B cell (primary cell): Measurements from ENCODE around the gene PGLYRP2. TPM values are rescaled to one million over a fixed set of nuclear protein-coding genes. Genes with fewer than 3 reads are reported as not detected.
A peak's percentile ranks its signal among the peaks of the same experiment; 100 is the strongest.

Experiments used
- ATAC-seq: fragments of 200-7000 bp; cut with Tn5 transposase; one replicate; pipeline ENCODE4 v1.10.0; 2021; ENCODE audit warnings: low read depth, mild to moderate bottlenecking, moderate number of reproducible peaks, moderate library complexity
- CTCF ChIA-PET: fragments of 350-600 bp; sonication (Branson Sonifier 250); formaldehyde crosslinking; loops from one replicate; lab custom pipeline; 2021; ENCODE audit warnings: antibody characterized with exemption, inconsistent platforms; lab: Charles Lee
- POLR2A ChIA-PET: fragments of 350-600 bp; sonication (Branson Sonifier 250); formaldehyde crosslinking; loops from one replicate; lab custom pipeline; 2021; ENCODE audit warnings: antibody characterized with exemption; lab: Charles Lee
- DNase-seq: peaks from one replicate; pipeline ENCODE4 v3.0.0; 2013
- H2AFZ ChIP-seq: 2 replicates; pipeline ENCODE4 v1.6.1; 2012; ENCODE audit warnings: mild to moderate bottlenecking, low read depth, low read length; ENCODE audit not compliant: insufficient read depth, poor library complexity, severe bottlenecking
- H3K27ac ChIP-seq, 2 donors: 1 replicate in 1 of 2; 2 replicates in 1 of 2; pipeline ENCODE4 v1.5.1; 2012 to 2013; ENCODE audit warnings: low read length in 2 of 2, mild to moderate bottlenecking in 2 of 2, moderate library complexity in 1 of 2
- H3K27me3 ChIP-seq, 4 experiments: fragments of 200-600 bp in 1 of 4; sonication (generic) in 1 of 4; replicated peaks in 1 of 4; 1 replicate in 2 of 4; 2 replicates in 2 of 4; pipeline versions ENCODE4 v1.6.1 to v1.7.0; 2013 to 2016; ENCODE audit warnings: low read length in 3 of 4, mild to moderate bottlenecking in 2 of 4, mixed read lengths in 1 of 4, moderate library complexity in 1 of 4; ENCODE audit not compliant: insufficient read depth in 4 of 4, control insufficient read depth in 3 of 4; ENCODE audit errors: control extremely low read depth in 1 of 4
- H3K36me3 ChIP-seq, 2 experiments: replicated peaks in 1 of 2; 1 replicate in 1 of 2; 2 replicates in 1 of 2; pipeline versions ENCODE4 v1.6.1 to v1.7.1; 2013; ENCODE audit warnings: low read length in 1 of 2; ENCODE audit not compliant: insufficient read depth in 2 of 2, control insufficient read depth in 1 of 2; ENCODE audit errors: control extremely low read depth in 1 of 2, extremely low read depth in 1 of 2
- H3K4me1 ChIP-seq, 2 donors: fragments of 200-600 bp in 1 of 2; sonication (generic) in 1 of 2; 1 replicate in 1 of 2; 2 replicates in 1 of 2; pipeline versions ENCODE4 v1.5.1 to v1.6.1; 2013 to 2017; ENCODE audit warnings: low read length in 2 of 2; ENCODE audit not compliant: control insufficient read depth in 2 of 2, insufficient read depth in 2 of 2
- H3K4me2 ChIP-seq: replicated peaks from 2 replicates; pipeline ENCODE3; 2012; ENCODE audit warnings: mild to moderate bottlenecking, low read depth, low read length; ENCODE audit not compliant: poor library complexity, severe bottlenecking
- H3K4me3 ChIP-seq, 5 experiments: fragments of 200-600 bp in 1 of 5; sonication (generic) in 1 of 5; 1 replicate in 3 of 5; 2 replicates in 2 of 5; pipeline versions ENCODE4 v1.5.1 to v1.7.0; 2011 to 2016; ENCODE audit warnings: low read length in 4 of 5, mild to moderate bottlenecking in 4 of 5, low read depth in 2 of 5, control low read depth in 1 of 5, moderate library complexity in 1 of 5; ENCODE audit not compliant: insufficient read depth in 1 of 5; ENCODE audit errors: control extremely low read depth in 1 of 5, extremely low read depth in 1 of 5
- H3K79me2 ChIP-seq: fragments of 200-600 bp; sonication (generic); one replicate; pipeline ENCODE4 v1.6.0; 2016; ENCODE audit warnings: low read length; ENCODE audit not compliant: control insufficient read depth, insufficient read depth
- H3K9ac ChIP-seq: fragments of 200-600 bp; sonication (generic); 2 replicates; pipeline ENCODE4 v1.6.1; 2017; ENCODE audit warnings: mild to moderate bottlenecking, low read length, moderate library complexity
- H3K9me3 ChIP-seq, 3 donors: one replicate each; pipeline versions ENCODE4 v1.6.1 to v1.7.1; 2013; ENCODE audit warnings: low read length in 2 of 3; ENCODE audit not compliant: control insufficient read depth in 2 of 3, insufficient read depth in 1 of 3; ENCODE audit errors: control extremely low read depth in 1 of 3
- H4K20me1 ChIP-seq: 2 replicates; pipeline ENCODE4 v1.6.0; 2012; ENCODE audit warnings: mild to moderate bottlenecking, low read length; ENCODE audit not compliant: insufficient read depth, control insufficient read depth, poor library complexity, severe bottlenecking
- H3K27ac Mint-ChIP-seq: one replicate; pipeline ENCODE4 v1.8.0; 2021; ENCODE audit warnings: mixed read lengths
- H3K27me3 Mint-ChIP-seq: one replicate; pipeline ENCODE4 v1.8.0; 2021; ENCODE audit warnings: mixed read lengths
- H3K4me1 Mint-ChIP-seq: one replicate; pipeline ENCODE4 v1.8.0; 2021; ENCODE audit warnings: mixed read lengths
- H3K4me3 Mint-ChIP-seq: one replicate; pipeline ENCODE4 v1.8.0; 2021; ENCODE audit warnings: mixed read lengths
- H3K9me3 Mint-ChIP-seq: one replicate; pipeline ENCODE4 v1.8.0; 2022; ENCODE audit warnings: mixed read lengths; ENCODE audit not compliant: insufficient read depth
- CTCF ChIP-seq: fragments of 200-600 bp; IDR thresholded peaks from one replicate; pipeline ENCODE4 v1.8.0; 2022; ENCODE audit warnings: antibody characterized with exemption, mild to moderate bottlenecking
- EZH2 ChIP-seq: IDR thresholded peaks from 2 replicates; pipeline ENCODE4 v1.6.1; 2012; ENCODE audit warnings: borderline replicate concordance, low read depth, mild to moderate bottlenecking, moderate library complexity, low read length; ENCODE audit not compliant: insufficient read depth, poor library complexity, severe bottlenecking
- WGBS: methylation state at CpG from one replicate; pipeline ENCODE4 v1.1.5; 2013; ENCODE audit warnings: missing lambda C conversion rate; ENCODE audit not compliant: insufficient coverage; 5-methylcytosine and 5-hydroxymethylcytosine counted together
- intact Hi-C: fragments of 100-400 bp; cut with micrococcal nuclease; formaldehyde crosslinking; loops from one replicate; pipeline ENCODE4 v1.10.0; 2022
- polyA plus RNA-seq: library from polyadenylated mRNA; depleted of rRNA; stranded (reverse); fragments of >200 nt; gene quantifications from 2 replicates; pipeline ENCODE4 v1.2.3, GENCODE V29; 2012
- total RNA-seq, 2 donors: library from RNA; stranded (reverse); fragments of 120-200 nt in 1 of 2; gene quantifications; 1 replicate in 1 of 2; 2 replicates in 1 of 2; pipeline versions ENCODE4 v1.2.3 to v1.2.4, GENCODE V29; 2013 to 2022

Gene PGLYRP2
- total and polyA plus RNA-seq, 2 donors (not counting 1 experiment from before 2014, with no cell fraction given) = not detected

- intact Hi-C loops = no loop called here
- H3K27me3 ChIP-seq = no peaks in the 10 kb centered on the region
- TF ChIP-seq EZH2 (no peak), CTCF (no peak)
- peaks cover 8 to 17% of the 10 kb centered on the region in 2 donors for H3K4me1 ChIP-seq
- H3K4me2 ChIP-seq = no peak overlapping the region
- no peak overlapping the region for H2AFZ ChIP-seq
- WGBS = 94% methylated on average over 35 of the region's 37 CpGs
- H3K4me1 Mint-ChIP-seq = peaks cover 12% of the 10 kb centered on the region
- no peak overlapping the region for H3K27ac ChIP-seq
- no peak overlapping the region for H3K4me3 Mint-ChIP-seq
- H4K20me1 ChIP-seq = peaks cover 18% of the 10 kb centered on the region
- peaks cover 9% of the 10 kb centered on the region for H3K79me2 ChIP-seq
- no peak overlapping the region for H3K9ac ChIP-seq
- ATAC-seq (no peak), DNase-seq (no peak)
- ChIA-PET CTCF (interaction anchor here (1.4 to 1.5 kb wide), 2 partner anchors 11 to 33 kb away, joined by 4 to 7 read pairs; partner anchors contain the start of genes AKAP8L and RASAL3), POLR2A (no interaction called here)
- peak overlapping the region; percentile 26 for H3K27ac Mint-ChIP-seq
- peaks cover 6 to 46% of the 10 kb centered on the region in 2 experiments for H3K36me3 ChIP-seq
- H3K4me3 ChIP-seq = no peak overlapping the region
- H3K9me3 Mint-ChIP-seq = no peaks in the 10 kb centered on the region
- H3K27me3 Mint-ChIP-seq = no peaks in the 10 kb centered on the region
- peaks cover 0 to 4% (median 0%) of the 10 kb centered on the region in 3 donors for H3K9me3 ChIP-seq
Observed at GRCh38 chr19:15452111-15453047, 26.9 kb downstream of the PGLYRP2 start.
